DND-41 (cell line): ENCODE measurements around the gene DNAH2.

Experiments
- ATAC-seq: fragments of 200-7000 bp; cut with Tn5 transposase; 3 replicates; pipeline ENCODE4 v1.9.1; 2021; ENCODE audit warnings: low read depth; ENCODE audit not compliant: insufficient read depth
- DNase-seq: peaks from one replicate; pipeline ENCODE4 v3.0.0-alpha.2; 2020
- H2AFZ ChIP-seq: 2 replicates; pipeline ENCODE4 v1.6.0; 2012; ENCODE audit warnings: low read depth, low read length
- H3K27ac ChIP-seq: 2 replicates; pipeline ENCODE4 v1.5.1; 2012; ENCODE audit warnings: low read length, inconsistent platforms
- H3K27me3 ChIP-seq: fragments of 200-600 bp; sonication (generic); 2 replicates; pipeline ENCODE4 v1.6.0; 2012; ENCODE audit warnings: low read length, mild to moderate bottlenecking, inconsistent platforms; ENCODE audit not compliant: insufficient read depth, poor library complexity
- H3K36me3 ChIP-seq: 2 replicates; pipeline ENCODE4 v1.5.1; 2012; ENCODE audit warnings: low read length, inconsistent platforms; ENCODE audit not compliant: insufficient read depth
- H3K4me1 ChIP-seq: 2 replicates; pipeline ENCODE4 v1.5.1; 2012; ENCODE audit warnings: mild to moderate bottlenecking, low read length; ENCODE audit not compliant: insufficient read depth
- H3K4me2 ChIP-seq: 2 replicates; pipeline ENCODE4 v1.6.0; 2012; ENCODE audit warnings: mild to moderate bottlenecking, moderate library complexity, low read length, inconsistent platforms; ENCODE audit not compliant: insufficient read depth
- H3K4me3 ChIP-seq, 2 experiments: fragments of 200-600 bp in 1 of 2; shearing (Covaris generic) in 1 of 2; 2 replicates each; pipeline ENCODE4 v1.5.1; 2012 to 2016; ENCODE audit warnings: inconsistent platforms in 2 of 2, low read length in 2 of 2, mild to moderate bottlenecking in 2 of 2, low read depth in 1 of 2, moderate library complexity in 1 of 2
- H3K79me2 ChIP-seq: 2 replicates; pipeline ENCODE4 v1.6.0; 2012; ENCODE audit warnings: low read length, inconsistent platforms; ENCODE audit not compliant: insufficient read depth
- H3K9ac ChIP-seq: 2 replicates; pipeline ENCODE4 v1.6.0; 2012; ENCODE audit warnings: low read depth, mild to moderate bottlenecking, inconsistent platforms, low read length, moderate library complexity
- H3K9me3 ChIP-seq: 2 replicates; pipeline ENCODE4 v1.5.1; 2012; ENCODE audit warnings: low read length, moderate library complexity, mild to moderate bottlenecking, inconsistent platforms; ENCODE audit not compliant: insufficient read depth, severe bottlenecking
- H4K20me1 ChIP-seq: 2 replicates; pipeline ENCODE4 v1.6.0; 2012; ENCODE audit warnings: low read length; ENCODE audit not compliant: insufficient read depth
- EZH2 ChIP-seq: IDR thresholded peaks from 3 replicates; pipeline ENCODE4 v1.6.1; 2012; ENCODE audit warnings: borderline replicate concordance, low read depth, mild to moderate bottlenecking, moderate library complexity, low read length, inconsistent platforms; ENCODE audit not compliant: severe bottlenecking
- TF ChIP-seq, protein P1 (sequence below): IDR thresholded peaks from 2 replicates; pipeline ENCODE4 v1.5.1; 2012; ENCODE audit warnings: borderline replicate concordance, low read length, moderate library complexity, mild to moderate bottlenecking; ENCODE audit not compliant: poor library complexity, severe bottlenecking; ENCODE audit errors: extremely low read depth

DNAH2 gene

DNA sequence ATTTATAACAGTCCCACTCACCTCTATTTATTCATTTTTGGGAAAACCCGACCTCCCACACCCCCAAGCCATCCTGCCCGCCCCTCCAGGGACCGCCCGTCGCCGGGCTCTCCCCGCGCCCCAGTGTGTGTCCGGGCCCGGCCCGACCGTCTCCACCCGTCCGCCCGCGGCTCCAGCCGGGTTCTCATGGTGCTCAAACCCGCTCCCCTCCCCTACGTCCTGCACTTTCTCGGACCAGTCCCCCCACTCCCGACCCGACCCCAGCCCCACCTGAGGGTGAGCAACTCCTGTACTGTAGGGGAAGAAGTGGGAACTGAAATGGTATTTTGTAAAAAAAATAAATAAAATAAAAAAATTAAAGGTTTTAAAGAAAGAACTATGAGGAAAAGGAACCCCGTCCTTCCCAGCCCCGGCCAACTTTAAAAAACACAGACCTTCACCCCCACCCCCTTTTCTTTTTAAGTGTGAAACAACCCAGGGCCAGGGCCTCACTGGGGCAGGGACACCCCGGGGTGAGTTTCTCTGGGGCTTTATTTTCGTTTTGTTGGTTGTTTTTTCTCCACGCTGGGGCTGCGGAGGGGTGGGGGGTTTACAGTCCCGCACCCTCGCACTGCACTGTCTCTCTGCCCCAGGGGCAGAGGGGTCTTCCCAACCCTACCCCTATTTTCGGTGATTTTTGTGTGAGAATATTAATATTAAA lies 136.7 kb downstream of the DNAH2 start:
- H3K9ac ChIP-seq, result no peak overlapping the region
- H3K4me2 ChIP-seq, result no peak overlapping the region
- H3K36me3 ChIP-seq, result peaks cover 38% of the 10 kb centered on the region
- peaks cover 32% of the 10 kb centered on the region for H3K79me2 ChIP-seq
- H2AFZ ChIP-seq, result no peak overlapping the region
- no peaks in the 10 kb centered on the region for H3K27me3 ChIP-seq
- H4K20me1 ChIP-seq, result peaks cover 9% of the 10 kb centered on the region; the same call in 1 of the 2 replicates
- ATAC-seq, result no peak
- TF ChIP-seq, protein P1, sequence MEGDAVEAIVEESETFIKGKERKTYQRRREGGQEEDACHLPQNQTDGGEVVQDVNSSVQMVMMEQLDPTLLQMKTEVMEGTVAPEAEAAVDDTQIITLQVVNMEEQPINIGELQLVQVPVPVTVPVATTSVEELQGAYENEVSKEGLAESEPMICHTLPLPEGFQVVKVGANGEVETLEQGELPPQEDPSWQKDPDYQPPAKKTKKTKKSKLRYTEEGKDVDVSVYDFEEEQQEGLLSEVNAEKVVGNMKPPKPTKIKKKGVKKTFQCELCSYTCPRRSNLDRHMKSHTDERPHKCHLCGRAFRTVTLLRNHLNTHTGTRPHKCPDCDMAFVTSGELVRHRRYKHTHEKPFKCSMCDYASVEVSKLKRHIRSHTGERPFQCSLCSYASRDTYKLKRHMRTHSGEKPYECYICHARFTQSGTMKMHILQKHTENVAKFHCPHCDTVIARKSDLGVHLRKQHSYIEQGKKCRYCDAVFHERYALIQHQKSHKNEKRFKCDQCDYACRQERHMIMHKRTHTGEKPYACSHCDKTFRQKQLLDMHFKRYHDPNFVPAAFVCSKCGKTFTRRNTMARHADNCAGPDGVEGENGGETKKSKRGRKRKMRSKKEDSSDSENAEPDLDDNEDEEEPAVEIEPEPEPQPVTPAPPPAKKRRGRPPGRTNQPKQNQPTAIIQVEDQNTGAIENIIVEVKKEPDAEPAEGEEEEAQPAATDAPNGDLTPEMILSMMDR, result no peak
- TF ChIP-seq EZH2, result no peak
- DNase-seq, result no peak
- H3K9me3 ChIP-seq, result no peaks in the 10 kb centered on the region
- no peak overlapping the region for H3K4me3 ChIP-seq
- H3K4me1 ChIP-seq, result peaks cover 47% of the 10 kb centered on the region
- no peak overlapping the region for H3K27ac ChIP-seq

GRCh38 chr17:7854851-7855659 lies 137.5 kb downstream of the DNAH2 start, which contains the start of gene TMEM88:
TMEM88 (plus strand) TSS chr17:7855066; CDS start chr17:7855075, 9 bp downstream.
- H3K79me2 ChIP-seq, result peaks cover 35% of the 10 kb centered on the region
- peak within 1 kb of the TSS; percentile 79 for H3K9ac ChIP-seq
- H3K4me2 ChIP-seq, result peak within 1 kb of the TSS; percentile 100
- H3K27ac ChIP-seq, result no peak within 1 kb of the TSS
- H4K20me1 ChIP-seq, result peaks cover 3% of the 10 kb centered on the region; the same call in 1 of the 2 replicates
- DNase-seq (no peak), ATAC-seq (no peak)
- peaks cover 40% of the 10 kb centered on the region for H3K36me3 ChIP-seq
- TF ChIP-seq EZH2, result no peak
- TF ChIP-seq, protein P1, result no peak
- no peaks in the 10 kb centered on the region for H3K27me3 ChIP-seq
- peaks cover 53% of the 10 kb centered on the region for H3K4me1 ChIP-seq
- no peaks in the 10 kb centered on the region for H3K9me3 ChIP-seq
- peak within 1 kb of the TSS in 1 of 2 experiments; percentile 73; a peak in 2 of 4 replicates for H3K4me3 ChIP-seq
- H2AFZ ChIP-seq, result no peak within 1 kb of the TSS

- TF ChIP-seq EZH2, result no peak
- TF ChIP-seq, protein P1, result no peak
- Histone ChIP-seq H3K36me3 (peaks cover 45% of the 10 kb centered on the region), H2AFZ (no peak overlapping the region), H3K9me3 (no peaks in the 10 kb centered on the region), H3K4me2 (peak overlapping the region; percentile 100), H3K4me3 (peak overlapping the region in 1 of 2 experiments; percentile 73; a peak in 2 of 4 replicates), H3K4me1 (peaks cover 53% of the 10 kb centered on the region), H3K27ac (no peak overlapping the region), H3K79me2 (peaks cover 35% of the 10 kb centered on the region), H3K9ac (peak overlapping the region; percentile 79), H3K27me3 (no peaks in the 10 kb centered on the region), H4K20me1 (peaks cover 2% of the 10 kb centered on the region; the same call in 1 of the 2 replicates)
- ATAC-seq (no peak), DNase-seq (no peak)
These were observed 138.1 kb downstream of the DNAH2 start for GRCh38 chr17:7855660-7856010.
